GM21529 (cell line): Measurements from ENCODE around the gene SMIM36.
"Not testable (repeated sequence)": the region's sequence is repeated elsewhere in the genome, so short reads cannot be mapped to it uniquely, and the experiment has no call there.

Experiments used
- ATAC-seq: cut with Tn5 transposase; IDR thresholded peaks from one replicate; pipeline ENCODE4 v1.9.1; 2021; ENCODE audit not compliant: unreplicated experiment

Gene SMIM36

GRCh38 chr17:55507669-55508068 is 3.6 kb downstream of the SMIM36 start:
- not testable (repeated sequence) for ATAC-seq

- ATAC-seq = not testable (repeated sequence)
These were observed 9.6 kb downstream of the SMIM36 start for GRCh38 chr17:55501626-55502025.

- no peak for ATAC-seq
These were observed 11.1 kb downstream of the SMIM36 start for GRCh38 chr17:55500103-55500502.

GRCh38 chr17:55496094-55496881 is 15.0 kb downstream of the SMIM36 start:
- ATAC-seq = no peak

- no peak for ATAC-seq
These were observed 16.0 kb downstream of the SMIM36 start for GRCh38 chr17:55495239-55495638.

- ATAC-seq = no peak
These were observed 18.4 kb downstream of the SMIM36 start for GRCh38 chr17:55492781-55493341.

GRCh38 chr17:55490376-55490775 is 20.9 kb downstream of the SMIM36 start:
- no peak for ATAC-seq

- ATAC-seq = no peak
These were observed 23.4 kb downstream of the SMIM36 start for GRCh38 chr17:55487695-55488432.

GRCh38 chr17:55484575-55484974 is 26.7 kb downstream of the SMIM36 start:
- ATAC-seq = no peak

- ATAC-seq = no peak
These were observed 28.5 kb downstream of the SMIM36 start for GRCh38 chr17:55482591-55483389.

- no peak for ATAC-seq
These were observed 30.5 kb downstream of the SMIM36 start for GRCh38 chr17:55480631-55481315.

GRCh38 chr17:55479903-55480302 is 31.3 kb downstream of the SMIM36 start:
- no peak for ATAC-seq

GRCh38 chr17:55478971-55479370 is 32.3 kb downstream of the SMIM36 start:
- no peak for ATAC-seq

- ATAC-seq = no peak
These were observed 44.6 kb downstream of the SMIM36 start for GRCh38 chr17:55466671-55467070.

GRCh38 chr17:55465771-55466170 is 45.5 kb downstream of the SMIM36 start:
- not testable (repeated sequence) for ATAC-seq

GRCh38 chr17:55463600-55463999 is 47.7 kb downstream of the SMIM36 start:
- peak; percentile 69 for ATAC-seq

GRCh38 chr17:55462711-55463110 is 48.5 kb downstream of the SMIM36 start:
- ATAC-seq = no peak

GRCh38 chr17:55462234-55462633 is 49.0 kb downstream of the SMIM36 start:
- ATAC-seq = no peak

- no peak for ATAC-seq
These were observed 52.3 kb downstream of the SMIM36 start for GRCh38 chr17:55458978-55459377.

GRCh38 chr17:55458287-55458900 is 52.9 kb downstream of the SMIM36 start:
- no peak for ATAC-seq
